Endothelial cell of umbilical vein (primary cell): ENCODE results near the gene OR51A2.

ENCODE experiments used
- CTCF ChIP-seq, 2 donors: IDR thresholded peaks; 1 replicate in 1 of 2; 2 replicates in 1 of 2; pipeline ENCODE4 v1.5.1; 2011; ENCODE audit warnings: low read length in 2 of 2, mild to moderate bottlenecking in 2 of 2, moderate library complexity in 2 of 2, control low read depth in 1 of 2, inconsistent platforms in 1 of 2, low read depth in 1 of 2; ENCODE audit not compliant: insufficient read depth in 1 of 2; ENCODE audit errors: extremely low read depth in 1 of 2
- EZH2 ChIP-seq: IDR thresholded peaks from 2 replicates; pipeline ENCODE4 v1.6.1; 2012; ENCODE audit warnings: borderline replicate concordance, low read depth, mild to moderate bottlenecking, moderate library complexity, low read length, inconsistent platforms; ENCODE audit not compliant: severe bottlenecking
- FOS ChIP-seq: IDR thresholded peaks from 2 replicates; pipeline ENCODE4 v1.6.1; 2011; ENCODE audit warnings: mild to moderate bottlenecking, low read length, moderate library complexity, borderline replicate concordance; ENCODE audit not compliant: insufficient read depth
- JUN ChIP-seq: IDR thresholded peaks from 2 replicates; pipeline ENCODE4 v1.6.1; 2011; ENCODE audit warnings: borderline replicate concordance, low read depth; ENCODE audit not compliant: insufficient read length, insufficient read depth
- MAX ChIP-seq: IDR thresholded peaks from 2 replicates; pipeline ENCODE4 v1.6.1; 2011; ENCODE audit not compliant: insufficient read depth, insufficient read length
- MYC ChIP-seq: IDR thresholded peaks from one replicate; pipeline ENCODE4 v1.6.1; 2011; ENCODE audit warnings: mild to moderate bottlenecking, low read depth, low read length
- POLR2A ChIP-seq: IDR thresholded peaks from 2 replicates; pipeline ENCODE4 v1.6.1; 2012; ENCODE audit warnings: low read depth, mild to moderate bottlenecking, control low read depth, low read length
- POLR2AphosphoS5 ChIP-seq: IDR thresholded peaks from 2 replicates; pipeline ENCODE4 v1.6.1; 2012; ENCODE audit warnings: low read depth, mild to moderate bottlenecking, control low read depth, low read length, moderate library complexity; ENCODE audit not compliant: insufficient read depth

DNA sequence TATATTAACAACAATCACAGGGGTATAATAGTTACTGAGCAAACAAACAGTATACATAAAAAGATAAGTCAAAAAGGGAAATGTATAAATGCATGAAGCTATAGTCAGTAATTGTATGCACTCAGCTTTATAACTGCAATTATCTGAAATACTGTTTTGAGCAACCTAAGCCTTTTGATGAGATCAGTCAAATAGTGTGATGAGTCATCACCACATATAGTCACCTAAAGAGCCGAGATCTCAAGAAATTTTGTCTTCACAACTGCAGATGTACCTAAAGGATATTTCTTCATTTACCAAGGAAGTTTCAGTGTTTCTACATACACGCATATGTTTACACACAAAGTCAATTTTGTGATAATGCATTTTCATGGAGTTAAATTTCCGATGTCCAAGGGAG is 5.4 kb upstream of the OR51A2 start:
- no peak for TF ChIP-seq FOS
- TF ChIP-seq CTCF (IDR thresholded peaks at IDR 0.05; ENCODE audit: extremely low read depth in 1 of 2, insufficient read depth in 1 of 2, low read depth in 1 of 2, low read length in 2 of 2): no peak
- no peak for TF ChIP-seq MYC
- TF ChIP-seq EZH2: no peak
- no peak for TF ChIP-seq POLR2AphosphoS5
- TF ChIP-seq JUN: peak; percentile 27
- TF ChIP-seq POLR2A: no peak
- no peak for TF ChIP-seq MAX
